Gastrocnemius medialis (tissue), 4 donors: ENCODE results near the gene SLC3A2. TPM values are rescaled to one million over a fixed set of nuclear protein-coding genes. Genes with fewer than 3 reads are reported as not detected.

ENCODE experiments used
- ATAC-seq, 2 donors: fragments of 150-250 bp; one replicate each; pipeline ENCODE4 v1.9.1; 2016
- DNase-seq, 2 donors: peaks; one replicate each; pipeline ENCODE4 v3.0.0-alpha.2; 2019
- H3K27ac ChIP-seq, 4 donors: fragments of 200-600 bp; sonication (generic); 1 replicate in 1 of 4; 2 replicates in 3 of 4; pipeline ENCODE4 v1.5.1; 2016 to 2018; ENCODE audit warnings: mild to moderate bottlenecking in 2 of 4, moderate library complexity in 1 of 4
- H3K27me3 ChIP-seq, 3 donors: fragments of 200-600 bp; sonication (generic) in 2 of 3; 1 replicate in 1 of 3; 2 replicates in 2 of 3; pipeline versions ENCODE4 v1.5.1 to v1.6.0; 2016 to 2019; ENCODE audit warnings: mild to moderate bottlenecking in 1 of 3, moderate library complexity in 1 of 3
- H3K36me3 ChIP-seq, 2 donors: fragments of 200-600 bp; sonication (generic) in 1 of 2; one replicate each; pipeline ENCODE4 v1.5.1; 2017 to 2018
- H3K4me1 ChIP-seq, 2 donors: fragments of 200-600 bp; sonication (generic) in 1 of 2; one replicate each; pipeline ENCODE4 v1.5.1; 2016 to 2017; ENCODE audit warnings: mild to moderate bottlenecking in 2 of 2
- H3K4me3 ChIP-seq, 4 donors: fragments of 200-600 bp; sonication (generic) in 3 of 4; 1 replicate in 1 of 4; 2 replicates in 3 of 4; pipeline ENCODE4 v1.5.1; 2016 to 2019; ENCODE audit warnings: mild to moderate bottlenecking in 2 of 4
- H3K9me3 ChIP-seq, 3 donors: fragments of 200-600 bp; sonication (generic) in 2 of 3; 1 replicate in 1 of 3; 2 replicates in 2 of 3; pipeline ENCODE4 v1.5.1; 2016 to 2019
- CTCF ChIP-seq, 5 experiments: fragments of 450-650 bp in 3 of 5; fragments of 200-600 bp in 2 of 5; sonication (generic) in 2 of 5; IDR thresholded peaks in 4 of 5; conservative IDR thresholded peaks in 1 of 5; 1 replicate in 4 of 5; 2 replicates in 1 of 5; pipeline ENCODE4 v1.5.1; 2016 to 2019; ENCODE audit warnings: antibody characterized with exemption in 5 of 5, mild to moderate bottlenecking in 3 of 5, moderate library complexity in 3 of 5
- POLR2A ChIP-seq, 2 donors: fragments of 450-650 bp; IDR thresholded peaks; one replicate each; pipeline ENCODE4 v1.6.1; 2017; ENCODE audit warnings: antibody characterized with exemption in 2 of 2, mild to moderate bottlenecking in 2 of 2, moderate library complexity in 2 of 2
- in situ Hi-C, 4 donors: fragments of 200-750 bp; cut with MboI; loops; one replicate each; pipeline versions ENCODE4 v1.15.0 to v1.8.0; 2017; ENCODE audit warnings: low sequenced_read_pairs in 4 of 4
- intact Hi-C: fragments of 100-400 bp; cut with DNase I; formaldehyde crosslinking; loops from one replicate; pipeline ENCODE4 v1.15.1; 2023; ENCODE audit warnings: low total_unique reads
- total RNA-seq, 4 donors: library from RNA; depleted of rRNA; stranded (reverse); fragments of >200 nt; gene quantifications; one replicate each; pipeline versions ENCODE4 v1.1.0 to v1.2.3, GENCODE V29; 2016

SLC3A2 gene
- total RNA-seq, 4 donors from 2014 or later: 158 to 278 (median 189) TPM

GRCh38 chr11:62905927-62906531 lies 25.3 kb downstream of the SLC3A2 start:
- TF ChIP-seq CTCF (IDR thresholded peaks at IDR 0.05 in 4 of 5, conservative IDR thresholded peaks at IDR 0.05 in 1 of 5) (peak; percentile 92 to 100 (median 95)), POLR2A (IDR thresholded peaks at IDR 0.05) (no peak)
- Histone ChIP-seq H3K9me3 (no peaks in the 10 kb centered on the region), H3K4me3 (no peak overlapping the region), H3K27me3 (no peaks in the 10 kb centered on the region), H3K36me3 (no peaks in the 10 kb centered on the region), H3K27ac (no peak overlapping the region), H3K4me1 (peaks cover 0 to 6% of the 10 kb centered on the region in 2 donors)
- in situ Hi-C loops (loop anchor here (5.0 kb wide), 1 partner anchor 116 kb away; no protein-coding TSS in a partner anchor), intact Hi-C loops (loop anchor here (1.0 kb wide), 1 partner anchor 118 kb away; no protein-coding TSS in a partner anchor)
- DNase-seq: peak; percentile 47 to 70
- ATAC-seq: peak; percentile 88 to 92

GRCh38 chr11:62908468-62909072 lies 27.9 kb downstream of the SLC3A2 start:
- DNase-seq (no peak), ATAC-seq (no peak)
- Histone ChIP-seq H3K27me3 (no peaks in the 10 kb centered on the region), H3K27ac (no peak overlapping the region), H3K4me3 (no peak overlapping the region), H3K36me3 (no peaks in the 10 kb centered on the region), H3K4me1 (peaks cover 0 to 6% of the 10 kb centered on the region in 2 donors), H3K9me3 (no peaks in the 10 kb centered on the region)
- no peak for TF ChIP-seq POLR2A (IDR thresholded peaks at IDR 0.05)
- no peak for TF ChIP-seq CTCF (IDR thresholded peaks at IDR 0.05 in 4 of 5, conservative IDR thresholded peaks at IDR 0.05 in 1 of 5)
- in situ Hi-C loops (loop anchor here (5.0 kb wide), 1 partner anchor 114 kb away; no protein-coding TSS in a partner anchor), intact Hi-C loops (no loop called here)

- H3K27me3 ChIP-seq: no peaks in the 10 kb centered on the region
- ATAC-seq (peak in 1 of 2 donors; percentile 40), DNase-seq (no peak)
- H3K4me3 ChIP-seq: no peak overlapping the region
- H3K36me3 ChIP-seq: no peaks in the 10 kb centered on the region
- peak overlapping the region in 1 of 4 donors; percentile 53 for H3K27ac ChIP-seq
- H3K9me3 ChIP-seq: no peaks in the 10 kb centered on the region
- in situ Hi-C loops: loop anchor here (5.0 kb wide), 1 partner anchor 113 kb away; no protein-coding TSS in a partner anchor
- TF ChIP-seq POLR2A (IDR thresholded peaks at IDR 0.05) (no peak), CTCF (IDR thresholded peaks at IDR 0.05 in 4 of 5, conservative IDR thresholded peaks at IDR 0.05 in 1 of 5) (peak in 4 of 5 experiments; percentile 13 to 45 (median 34))
- intact Hi-C loops: no loop called here
- H3K4me1 ChIP-seq: peaks cover 0 to 6% of the 10 kb centered on the region in 2 donors
Observed at GRCh38 chr11:62909107-62909894, 28.6 kb downstream of the SLC3A2 start.

- DNase-seq: no peak
- Histone ChIP-seq H3K27me3 (no peaks in the 10 kb centered on the region), H3K27ac (no peak overlapping the region), H3K36me3 (no peaks in the 10 kb centered on the region), H3K4me3 (no peak overlapping the region), H3K4me1 (peaks cover 0 to 6% of the 10 kb centered on the region in 2 donors), H3K9me3 (no peaks in the 10 kb centered on the region)
- TF ChIP-seq POLR2A (IDR thresholded peaks at IDR 0.05): no peak
- TF ChIP-seq CTCF (IDR thresholded peaks at IDR 0.05 in 4 of 5, conservative IDR thresholded peaks at IDR 0.05 in 1 of 5): no peak
- ATAC-seq: no peak
- in situ Hi-C loops: no loop called here
- intact Hi-C loops: no loop called here
Observed at GRCh38 chr11:62910141-62910882, 29.6 kb downstream of the SLC3A2 start.
